ENCODE data around the gene GABRB1.
A peak's percentile ranks its signal among the peaks of the same experiment; 100 is the strongest.

Gene GABRB1

GRCh38 chr4:47031011-47031678 lies at the start of gene GABRB1:
TSS of gene GABRB1 (plus strand) at chr4:47031567.
- no peak for DNase-seq (ENCODE audit: low spot score)

GRCh38 chr4:46984781-46985180 lies 46.6 kb upstream of the GABRB1 start:
- DNase-seq (ENCODE audit: low spot score): no peak

DNA sequence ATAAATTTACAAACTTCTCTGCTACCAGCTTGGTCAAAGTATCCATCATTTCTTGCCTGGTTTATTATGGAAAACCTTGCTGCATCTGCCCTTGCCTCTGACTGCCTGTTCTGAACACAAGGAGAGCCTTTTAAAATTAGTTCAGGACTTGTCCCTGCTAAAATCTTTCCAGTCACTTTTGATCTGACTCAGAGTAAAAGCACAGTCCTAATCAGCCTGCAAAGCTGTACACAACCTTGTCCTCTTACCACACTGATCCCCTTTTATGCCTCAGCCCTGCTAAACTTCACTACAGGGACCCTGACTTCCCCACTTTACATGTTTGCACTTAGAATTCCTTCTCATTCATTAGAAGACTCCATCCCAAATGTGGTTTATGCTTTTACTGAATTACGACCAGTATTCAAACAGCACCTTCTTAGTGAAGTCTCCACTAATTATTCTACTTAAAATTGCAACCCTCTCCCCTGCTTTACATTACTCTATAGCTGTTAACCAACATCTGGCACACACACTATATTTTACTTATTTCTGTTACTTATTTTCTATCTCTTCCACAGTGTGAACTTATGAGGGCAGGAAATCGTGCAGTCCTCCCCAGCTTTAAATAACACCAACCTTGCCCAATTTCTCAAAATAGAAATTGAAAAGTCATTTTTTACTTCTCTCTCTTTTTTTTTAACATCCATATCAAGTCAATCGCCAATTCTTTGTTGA lies 44.3 kb upstream of the GABRB1 start:
- no peak for DNase-seq (ENCODE audit: low spot score)

DNA sequence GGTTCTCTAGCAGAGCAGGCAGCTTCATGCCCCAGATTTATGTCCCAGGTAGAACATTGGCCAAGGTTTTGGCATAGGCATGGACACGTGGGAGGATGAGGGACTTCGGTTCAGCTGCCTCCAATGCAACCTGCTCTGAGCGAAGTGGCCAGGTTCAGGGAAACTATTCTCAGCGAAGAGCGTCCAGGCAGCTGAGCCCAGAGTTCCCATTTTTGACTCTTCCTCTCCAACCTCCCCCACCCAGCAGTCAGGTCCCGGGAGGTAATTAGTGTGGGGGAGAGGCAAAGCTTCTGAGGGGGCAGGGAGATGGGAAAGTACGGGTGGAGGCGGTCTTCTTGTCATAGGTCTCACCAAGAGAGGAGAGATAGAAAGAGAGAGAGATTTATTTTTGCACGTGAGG lies 39.0 kb upstream of the GABRB1 start:
- no peak for DNase-seq (ENCODE audit: low spot score)

GRCh38 chr4:46993075-46994006 lies 38.0 kb upstream of the GABRB1 start, which contains the start of gene GABRA4:
TSS of gene GABRA4 (minus strand) at chr4:46993581. CDS start at chr4:46993424, 157 bp downstream.
- no peak for DNase-seq (ENCODE audit: low spot score)

DNA sequence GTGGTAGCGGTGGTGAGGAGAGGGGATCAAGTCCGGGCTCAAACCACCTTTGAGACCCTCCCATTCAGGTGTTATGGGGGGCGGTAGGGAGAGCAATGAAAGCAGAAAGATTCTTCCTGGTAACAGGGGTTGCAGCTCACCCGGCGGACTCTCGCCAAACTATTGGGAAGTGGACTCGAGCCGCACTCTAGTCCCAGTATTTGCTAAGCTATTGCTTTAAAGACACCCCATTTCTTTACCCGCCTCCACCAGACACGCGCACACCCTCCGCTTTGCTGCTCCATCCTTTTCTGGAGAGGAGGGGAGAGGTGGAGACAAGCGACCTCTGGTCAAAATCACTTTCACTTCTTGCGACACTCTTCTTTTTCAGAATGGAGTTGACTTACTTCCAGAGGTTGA lies 37.4 kb upstream of the GABRB1 start:
- no peak for DNase-seq (ENCODE audit: low spot score)

GRCh38 chr4:46999566-46999965 lies 31.8 kb upstream of the GABRB1 start:
- DNase-seq (ENCODE audit: low spot score): no peak

DNA sequence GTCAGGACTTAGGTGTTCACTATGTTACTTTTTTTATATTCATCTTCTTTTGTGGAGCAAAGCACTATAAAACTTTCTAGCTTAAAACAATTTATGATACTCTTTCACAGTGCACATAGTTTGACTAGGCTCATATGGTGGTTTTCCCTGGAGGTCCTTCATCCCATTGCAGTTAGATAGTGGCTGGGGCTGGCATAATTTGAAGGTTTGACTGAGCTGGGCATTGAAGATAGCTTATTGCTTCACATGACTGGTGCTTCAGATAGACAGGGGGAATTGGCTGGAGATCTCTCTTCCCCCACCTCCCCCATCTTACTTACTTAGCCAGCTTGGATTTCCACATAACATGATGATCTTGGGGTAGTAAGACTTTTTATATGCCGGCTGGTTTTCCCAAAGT lies 31.0 kb upstream of the GABRB1 start:
- DNase-seq (ENCODE audit: low spot score): no peak

DNA sequence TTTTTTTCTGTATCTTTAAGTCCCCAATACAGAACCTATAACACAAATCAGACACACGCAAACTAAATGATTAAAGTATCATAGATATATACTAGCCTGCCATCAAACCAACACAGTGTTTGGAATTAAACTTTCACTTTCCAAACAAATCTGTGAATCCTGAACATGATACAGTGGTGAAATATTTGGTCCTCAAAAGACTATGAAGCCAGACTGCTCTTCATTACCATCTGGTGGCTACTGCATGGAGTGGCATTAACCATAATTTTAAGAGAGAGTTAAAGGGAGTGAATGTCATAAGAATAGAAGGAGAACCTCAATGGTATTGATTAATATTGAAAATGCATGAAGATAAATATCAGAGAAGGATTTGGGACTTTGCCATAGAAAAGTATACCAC lies 28.8 kb upstream of the GABRB1 start:
- no peak for DNase-seq (ENCODE audit: low spot score)

DNA sequence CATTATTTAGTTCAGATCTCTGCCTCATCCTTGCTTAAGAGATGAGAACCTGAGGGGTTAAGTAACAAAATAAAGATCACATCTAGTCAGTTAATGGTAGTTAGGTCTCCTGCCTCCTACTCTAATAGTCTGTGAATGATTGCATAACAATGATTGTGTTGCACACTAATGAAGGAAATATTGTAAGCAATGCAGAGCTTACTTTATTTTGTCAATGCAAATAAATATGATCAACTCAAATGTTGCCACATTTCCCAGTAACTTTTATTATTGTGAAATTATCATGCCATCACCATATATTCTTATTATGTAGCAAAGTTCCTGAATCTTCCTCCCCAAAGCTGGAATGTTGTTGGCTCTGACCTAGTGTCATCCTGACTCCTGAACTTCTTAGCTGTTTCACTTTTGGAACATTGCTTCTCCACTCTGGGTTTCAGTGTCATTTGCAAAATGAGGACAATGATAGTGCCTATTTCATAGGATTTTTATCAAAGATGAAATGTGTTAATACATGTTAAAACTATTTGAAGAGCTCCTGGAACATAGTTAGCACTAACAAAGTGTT lies 20.9 kb upstream of the GABRB1 start:
- no peak for DNase-seq (ENCODE audit: low spot score)

DNA sequence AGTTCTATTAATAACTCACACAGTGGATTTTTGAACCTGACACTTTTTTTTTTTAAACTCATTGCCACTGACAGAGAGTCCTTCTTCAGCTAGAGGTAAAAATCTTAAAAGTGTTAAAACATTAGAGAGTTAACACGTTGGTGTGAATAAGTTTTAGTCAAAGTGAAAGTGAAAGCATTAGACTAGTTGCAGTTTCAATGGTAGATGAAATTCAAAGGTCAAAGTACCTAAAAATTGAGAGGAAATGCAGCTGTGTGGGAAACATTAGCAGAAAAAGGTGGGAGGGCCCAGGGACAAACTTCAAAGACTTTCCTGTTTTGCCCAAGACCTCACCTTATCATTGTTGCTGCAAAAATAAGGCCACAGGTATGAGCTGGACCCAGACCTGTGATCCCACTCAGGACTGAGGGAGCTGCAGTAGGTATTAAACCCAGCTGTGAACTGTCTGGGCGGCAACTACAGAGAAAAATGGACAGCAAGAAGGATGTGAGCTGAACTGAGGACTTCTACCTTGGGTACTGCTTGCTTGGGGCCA lies 20.4 kb upstream of the GABRB1 start:
- DNase-seq (ENCODE audit: low spot score): no peak

- no peak for DNase-seq (ENCODE audit: low spot score)
Measured at GRCh38 chr4:47012676-47013075, 18.7 kb upstream of the GABRB1 start.

DNA sequence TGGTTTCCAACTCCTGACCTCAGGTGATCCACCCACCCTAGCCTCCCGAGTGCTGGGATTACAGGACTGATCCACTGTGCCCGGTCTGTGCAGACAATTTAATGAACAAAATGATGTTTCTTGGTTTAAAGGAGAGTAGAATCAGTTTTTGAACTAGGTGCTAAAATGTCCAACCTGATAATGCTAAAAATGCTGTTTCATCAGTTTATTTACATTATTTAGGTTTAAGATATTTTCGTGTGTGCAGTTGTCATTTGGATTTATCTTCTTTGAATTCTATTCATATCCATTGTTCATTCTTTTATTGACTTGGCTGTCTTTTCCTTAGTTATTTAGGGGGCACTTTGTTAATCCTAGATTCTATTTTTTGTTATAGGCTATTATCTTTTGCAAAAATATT lies 18.0 kb upstream of the GABRB1 start:
- no peak for DNase-seq (ENCODE audit: low spot score)

GRCh38 chr4:47017081-47017480 lies 14.3 kb upstream of the GABRB1 start:
- DNase-seq (ENCODE audit: low spot score): no peak

DNA sequence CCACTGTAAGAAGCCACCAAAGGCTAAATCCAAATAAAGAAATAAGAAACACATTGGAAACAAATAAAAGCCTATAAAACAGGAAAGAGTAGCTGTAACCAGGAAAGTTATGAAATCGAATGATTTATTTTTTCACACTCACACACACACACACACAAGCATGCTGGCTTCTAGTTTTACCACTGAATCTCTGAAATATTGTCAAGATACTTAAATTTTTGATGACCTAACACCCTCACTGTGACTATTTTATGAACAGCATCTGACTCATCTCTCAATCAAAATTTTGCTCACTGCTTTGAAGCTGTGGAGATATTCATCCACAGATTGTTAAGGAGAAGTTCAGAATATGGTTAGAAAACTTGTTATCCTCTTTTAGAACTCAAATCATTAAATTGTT lies 13.9 kb upstream of the GABRB1 start:
- DNase-seq (ENCODE audit: low spot score): no peak

- DNase-seq (ENCODE audit: low spot score): no peak
Measured at GRCh38 chr4:47031751-47032404, 511 bp downstream of the GABRB1 start.

DNA sequence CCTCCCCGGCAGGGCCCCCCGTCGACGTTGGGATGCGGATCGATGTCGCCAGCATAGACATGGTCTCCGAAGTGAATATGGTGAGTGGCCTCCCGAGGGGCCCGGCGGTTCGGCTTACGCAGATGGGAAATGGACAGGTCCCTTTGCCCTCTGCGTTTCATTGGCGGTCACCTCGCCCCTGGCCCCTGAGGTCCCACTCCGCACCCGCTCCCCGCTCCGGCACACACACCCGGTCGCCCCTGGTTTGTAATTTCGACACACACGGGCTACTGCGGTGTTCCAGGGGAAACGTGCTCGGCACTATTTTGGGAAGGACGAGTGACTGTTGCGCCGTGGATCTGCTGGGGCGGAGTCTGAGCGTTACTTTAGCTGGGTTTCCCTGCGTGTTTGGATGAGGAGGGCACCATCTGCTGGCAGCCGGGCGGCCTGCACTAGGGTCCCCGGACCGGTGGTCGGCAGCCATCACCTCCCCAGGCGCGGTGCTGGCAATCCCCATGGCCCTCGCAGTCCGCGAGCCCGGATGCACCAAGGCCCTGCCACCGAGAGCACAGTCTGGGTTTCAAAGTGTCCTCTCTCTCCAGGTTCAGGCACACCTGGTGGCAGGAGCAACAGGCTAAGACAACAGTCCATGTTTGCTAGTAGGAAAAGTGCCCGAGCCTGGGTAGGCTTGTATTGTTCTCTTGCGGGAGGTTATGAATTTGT lies 1.2 kb downstream of the GABRB1 start:
- peak; percentile 32 for DNase-seq (ENCODE audit: low spot score)

GRCh38 chr4:47038263-47038662 lies 6.9 kb downstream of the GABRB1 start:
- no peak for DNase-seq (ENCODE audit: low spot score)

DNA sequence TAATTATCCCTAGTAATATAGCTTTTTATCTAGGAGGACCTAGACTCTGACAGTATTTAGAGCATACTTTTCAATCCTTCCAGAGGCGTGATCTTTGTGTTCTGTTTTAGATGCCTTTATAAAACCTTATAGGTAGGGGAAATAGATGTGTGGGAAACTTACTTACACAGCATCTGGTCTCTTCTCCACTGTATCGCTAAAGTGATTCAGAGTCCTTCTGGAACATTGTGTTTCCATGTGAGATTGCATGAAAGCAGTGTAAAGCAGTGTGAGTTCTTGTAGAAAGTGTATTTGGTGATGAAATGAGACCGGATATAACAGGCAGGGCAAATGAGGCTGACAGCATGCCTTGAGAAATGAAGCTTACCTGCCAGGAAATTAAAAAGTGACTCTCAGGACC lies 9.5 kb downstream of the GABRB1 start:
- no peak for DNase-seq (ENCODE audit: low spot score)

DNA sequence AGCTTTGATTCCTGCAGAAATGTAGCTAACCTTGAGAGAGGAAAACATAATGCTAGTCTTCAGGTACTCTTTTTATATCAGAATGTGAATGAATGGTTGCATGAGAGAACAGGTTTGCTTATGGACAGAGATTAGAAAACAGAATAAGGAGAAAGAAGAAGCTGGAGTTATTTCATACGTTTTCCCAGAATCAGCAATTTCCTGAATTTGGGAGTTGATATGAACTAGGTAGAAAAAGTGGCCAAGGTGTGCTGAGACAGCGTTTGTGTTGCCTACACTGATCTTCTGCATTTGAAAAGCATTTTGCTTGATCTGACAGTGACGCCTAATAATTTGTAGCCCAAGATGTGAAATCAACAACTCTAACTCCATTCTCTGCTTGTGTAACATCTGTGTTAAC lies 12.5 kb downstream of the GABRB1 start:
- no peak for DNase-seq (ENCODE audit: low spot score)

DNA sequence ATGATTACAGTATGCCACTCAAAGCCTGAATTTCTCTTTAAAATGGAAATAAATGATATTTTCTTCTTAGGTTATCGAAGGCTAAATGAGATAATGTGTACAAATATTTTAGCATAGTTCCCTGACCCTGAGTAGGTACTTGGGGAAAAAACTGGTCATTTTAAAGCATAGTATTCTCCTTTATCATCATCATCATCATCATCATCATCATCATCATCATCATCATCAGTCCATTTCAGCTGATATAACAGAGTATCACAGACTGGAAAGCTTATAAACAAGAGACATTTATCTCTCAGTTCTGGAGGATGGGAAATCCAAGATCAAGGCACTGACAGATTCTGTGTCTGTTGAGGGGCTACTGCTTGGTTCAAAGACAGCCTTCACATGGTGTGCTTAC lies 13.9 kb downstream of the GABRB1 start:
- DNase-seq (ENCODE audit: low spot score): no peak

Data from HuH-7.5 (cell line).